GDM1 (cell line): Measurements from ENCODE around the gene NFE2L1.
A peak's percentile ranks its signal among the peaks of the same experiment; 100 is the strongest.
"Not testable (repeated sequence)": the region's sequence is repeated elsewhere in the genome, so short reads cannot be mapped to it uniquely, and the experiment has no call there.

Experiments
- DNase-seq: peaks from one replicate; lab custom pipeline; 2025; lab: John Stamatoyannopoulos, UW

The NFE2L1 gene

DNA sequence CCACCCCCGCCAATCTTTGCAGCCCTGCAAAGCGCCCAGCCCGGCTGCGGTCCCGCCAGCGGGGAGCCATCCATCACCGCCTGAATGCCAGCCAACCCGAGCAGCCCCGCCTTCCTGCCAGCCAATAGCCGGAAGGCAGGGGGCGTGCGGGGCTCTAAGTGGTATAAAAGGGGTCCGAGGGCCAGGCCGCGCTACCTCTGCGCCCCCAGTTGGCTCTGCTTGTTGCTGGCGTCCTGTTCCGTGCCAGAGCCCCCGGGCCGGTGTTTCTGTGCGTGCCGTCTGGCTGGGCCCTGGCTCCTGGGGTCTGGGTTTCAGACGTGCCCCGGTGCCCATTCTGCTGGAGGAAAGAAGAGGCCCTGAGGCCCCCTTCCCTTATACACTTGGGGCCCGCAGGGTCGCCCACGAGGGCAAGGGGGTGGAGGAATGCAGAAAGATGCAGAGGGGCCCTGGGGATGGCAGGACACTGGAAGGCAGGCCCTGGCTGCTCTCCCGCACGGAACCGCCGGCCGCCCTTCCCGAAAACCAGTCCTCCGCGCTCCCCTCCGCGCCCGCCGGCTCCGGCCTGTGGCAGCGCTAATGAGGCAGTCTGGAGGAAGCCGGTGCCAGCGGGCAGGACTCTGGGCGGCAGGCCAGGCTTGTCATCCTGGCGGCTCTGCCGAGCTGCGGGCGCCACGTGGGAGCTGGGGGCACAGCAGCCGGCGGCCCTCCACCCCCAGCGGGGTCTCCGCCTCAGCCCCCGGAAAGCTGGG lies 24.6 kb upstream of the NFE2L1 start:
- DNase-seq = peak; percentile 13

DNA sequence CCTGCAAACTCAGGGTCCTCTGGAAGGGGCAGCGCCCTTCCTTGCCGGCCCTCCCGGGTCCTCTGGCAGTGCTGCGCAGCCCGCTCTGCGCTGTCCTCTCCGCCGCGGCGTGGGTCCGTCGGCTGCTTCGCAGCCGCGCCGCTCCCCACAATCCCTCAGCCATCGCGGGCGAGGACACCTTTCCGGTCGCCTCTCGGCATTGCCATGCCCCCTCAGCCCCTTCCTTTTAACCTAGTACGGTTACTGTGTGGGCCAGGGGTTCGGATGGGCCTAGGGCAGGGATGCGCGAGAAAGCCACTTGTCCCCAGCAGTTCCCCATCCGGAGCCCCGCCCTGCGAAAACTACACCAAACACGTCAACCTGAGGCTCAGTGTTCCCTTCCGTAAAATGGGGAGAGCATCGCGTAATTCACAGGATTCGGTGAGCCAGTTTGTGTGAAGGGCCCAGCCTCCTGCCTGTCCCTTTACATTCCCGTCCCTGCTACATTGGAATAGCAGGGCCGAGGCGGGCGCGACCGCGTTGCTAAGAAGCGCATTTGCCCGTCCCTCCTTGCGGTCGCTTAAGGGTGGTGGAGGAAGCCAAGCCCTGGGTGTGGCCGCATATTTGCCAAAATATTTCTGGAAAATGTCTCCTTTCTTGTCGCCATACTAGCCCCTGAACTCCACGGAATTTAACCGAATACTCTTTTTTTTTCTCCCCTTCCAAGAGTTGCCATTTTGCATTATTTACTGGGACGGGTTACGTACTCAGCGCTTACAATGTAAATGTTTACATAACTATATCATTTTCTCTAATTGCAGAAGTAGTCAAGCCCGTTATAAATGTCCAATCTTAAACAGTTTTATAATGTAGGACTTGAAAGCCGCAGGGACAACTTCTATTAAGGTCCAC lies 23.8 kb upstream of the NFE2L1 start:
- DNase-seq = no peak

DNA sequence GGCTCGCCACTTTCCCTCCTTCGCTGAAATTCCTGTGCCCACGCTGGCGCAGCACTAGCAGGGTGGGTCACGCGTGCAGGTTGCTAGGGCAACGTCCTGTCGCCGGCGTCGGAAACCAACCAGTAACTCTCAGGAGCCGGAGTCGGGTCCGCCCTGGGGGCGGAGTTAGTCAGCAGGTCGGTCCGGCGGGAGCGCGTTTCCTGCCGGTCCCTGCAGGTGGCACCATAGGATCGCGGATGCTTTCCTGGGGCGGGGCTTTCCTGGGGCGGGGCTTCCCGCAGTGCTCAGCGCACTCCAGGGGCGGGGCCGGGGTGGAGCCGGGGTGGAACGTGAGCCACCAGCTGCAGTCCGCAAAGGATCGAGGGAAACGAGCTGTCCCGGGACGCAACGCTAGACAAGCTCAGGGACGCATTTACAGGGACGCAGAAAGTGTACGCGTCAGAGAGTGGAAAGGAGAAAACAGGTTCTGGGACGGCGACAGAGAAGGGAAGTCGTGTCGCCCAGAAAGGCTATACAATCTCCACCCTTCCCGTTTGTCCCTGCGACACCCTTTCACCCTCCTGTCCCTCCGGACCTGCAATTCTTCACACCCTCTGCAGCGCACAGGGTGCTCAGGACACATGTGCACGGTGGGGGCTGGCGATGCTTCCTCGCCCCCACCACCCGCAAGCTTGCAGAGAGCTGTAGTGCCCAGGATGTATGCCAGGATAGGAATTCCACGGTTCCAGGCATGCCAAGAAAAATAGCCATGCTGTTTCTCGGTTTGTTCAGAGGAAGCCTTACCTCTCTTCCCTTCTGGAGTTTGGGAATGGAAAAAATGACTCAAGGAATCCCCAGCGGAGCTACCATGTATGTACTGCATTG lies 22.9 kb upstream of the NFE2L1 start:
- peak; percentile 91 for DNase-seq

DNA sequence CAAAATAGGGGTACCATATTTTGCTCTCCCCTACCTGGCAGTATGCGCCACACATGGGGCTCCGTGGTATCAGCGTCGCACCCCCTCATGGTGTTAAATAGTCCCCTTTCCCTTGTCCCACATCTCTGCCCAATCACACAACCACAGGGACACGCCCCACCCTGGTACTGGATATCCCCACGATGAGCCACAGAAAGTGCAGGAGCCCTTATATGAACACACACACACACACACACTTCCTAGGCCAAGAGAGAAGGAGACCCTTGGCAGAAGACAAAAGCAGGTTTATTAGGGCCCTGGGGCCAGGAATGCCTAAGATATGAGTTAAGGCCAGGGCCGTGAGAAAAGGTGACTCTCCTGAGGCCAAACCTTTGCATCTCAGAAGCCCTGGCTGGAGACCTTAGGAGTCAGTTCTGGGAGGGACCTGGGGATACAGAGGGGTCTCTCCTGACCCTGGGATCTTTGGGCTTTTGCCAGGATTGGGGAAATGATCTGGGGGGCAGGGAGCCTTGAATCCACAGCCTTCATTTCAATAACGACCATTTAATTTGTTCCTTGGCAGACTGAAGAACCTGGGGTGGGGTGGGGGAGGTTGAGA lies 22.2 kb upstream of the NFE2L1 start:
- DNase-seq = no peak

DNA sequence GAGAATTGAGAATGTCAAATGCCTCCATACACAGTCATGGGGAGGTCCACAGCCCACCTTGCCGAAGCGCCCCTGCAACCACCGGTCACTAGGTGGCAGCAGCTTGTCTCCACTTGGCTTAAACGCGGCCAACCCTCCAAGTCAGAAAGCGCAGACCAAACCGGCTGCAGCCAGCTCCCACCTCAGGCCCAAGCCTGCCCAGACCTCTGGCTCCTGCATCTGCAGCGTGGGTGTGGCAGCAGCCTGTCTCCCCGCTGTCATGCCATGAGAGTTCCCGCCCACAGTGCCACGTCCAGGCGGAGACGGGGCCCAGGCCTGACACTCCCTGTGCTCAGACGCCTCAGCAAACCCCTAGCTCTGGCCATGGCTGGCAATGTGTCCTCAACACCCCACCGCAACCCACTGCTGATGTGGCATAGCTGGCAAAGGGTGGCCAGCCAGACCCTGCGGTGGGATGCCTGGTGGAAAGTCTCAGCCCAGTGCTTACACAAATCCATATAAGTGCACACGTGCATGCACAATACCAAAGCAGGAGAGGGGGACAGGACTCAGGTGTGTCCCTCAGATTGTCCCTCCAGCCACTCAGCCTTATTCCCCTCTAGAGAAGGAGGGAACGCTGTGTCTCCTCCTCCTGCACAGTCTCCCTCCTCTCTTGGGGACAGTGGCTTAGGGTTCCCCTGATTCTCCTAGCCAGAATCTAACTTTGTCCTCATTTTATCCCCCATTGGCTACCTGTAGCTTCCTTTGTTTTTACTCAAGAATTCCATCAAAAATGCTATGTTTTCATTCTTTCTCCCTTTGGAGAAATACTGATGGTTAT lies 21.4 kb upstream of the NFE2L1 start:
- DNase-seq = peak; percentile 81

DNA sequence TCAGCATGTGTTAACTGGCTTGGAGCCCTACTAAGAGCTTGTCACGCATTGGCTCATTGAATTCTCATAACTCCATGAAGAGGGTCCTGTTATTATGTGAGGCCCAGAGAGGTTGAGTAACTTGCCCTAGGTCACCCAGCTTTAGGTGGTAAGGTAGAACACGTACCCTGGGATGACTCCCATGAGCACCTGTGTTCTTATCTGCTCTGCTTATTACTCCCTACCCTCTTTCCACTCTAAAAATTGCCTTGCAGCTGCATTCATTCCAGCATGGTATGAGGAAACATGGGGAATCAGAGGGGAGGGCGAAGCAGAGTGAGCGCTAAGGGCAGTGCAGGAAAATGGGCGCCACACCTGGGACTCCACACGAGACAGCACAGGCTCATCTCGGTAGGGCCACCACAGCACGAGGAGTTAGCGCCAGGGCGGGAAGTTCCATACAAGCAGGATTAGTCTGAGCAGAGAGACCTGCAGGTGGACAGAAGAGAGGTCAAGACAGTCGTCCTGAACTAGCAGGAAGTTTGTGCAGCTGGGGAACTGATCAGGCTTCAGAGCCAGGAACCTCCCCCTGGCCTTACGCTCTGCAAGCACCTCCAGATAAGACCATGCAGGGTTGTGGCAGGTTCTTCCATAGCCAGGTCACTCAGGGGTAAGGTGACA lies 20.7 kb upstream of the NFE2L1 start:
- DNase-seq = no peak

DNA sequence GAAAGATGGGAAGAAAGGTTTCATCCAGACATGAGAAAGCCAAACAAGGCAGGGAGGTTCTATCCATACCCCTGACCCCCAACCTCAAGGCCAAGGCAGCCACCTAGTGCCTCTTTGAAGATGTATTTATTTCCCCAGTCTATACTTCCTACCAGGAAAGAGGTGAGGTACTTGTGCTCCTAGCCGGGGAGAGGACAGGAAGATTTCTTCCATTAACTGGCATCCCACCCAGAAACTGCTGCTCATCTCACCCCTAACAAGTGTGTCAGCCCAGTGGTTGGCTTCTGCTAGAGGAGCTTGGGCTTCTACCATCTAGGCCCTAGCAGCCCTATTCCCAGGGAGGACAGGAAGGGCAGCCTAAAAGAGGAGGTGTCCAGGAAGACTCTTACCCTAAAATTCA lies 19.4 kb upstream of the NFE2L1 start:
- DNase-seq = no peak

DNA sequence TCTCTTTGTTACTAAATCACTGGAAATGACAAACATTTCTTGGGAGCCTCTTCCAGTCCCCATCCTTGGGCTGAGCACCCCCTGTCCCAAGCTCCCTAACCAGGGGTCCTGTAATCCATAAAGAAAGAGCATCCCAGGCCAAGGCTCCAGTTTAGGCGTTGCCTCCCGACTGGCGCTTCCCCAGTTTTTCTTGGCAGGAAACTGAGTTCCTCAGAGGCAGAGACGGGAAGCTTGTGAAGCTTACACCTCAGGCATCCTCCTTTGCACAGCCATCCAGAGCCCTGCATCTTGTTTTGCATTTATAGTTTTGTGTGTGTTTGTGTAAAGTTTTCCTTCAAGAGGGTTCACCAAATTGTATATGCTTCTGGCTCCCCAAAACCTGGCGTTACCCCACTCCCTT lies 17.6 kb upstream of the NFE2L1 start:
- DNase-seq = no peak

DNA sequence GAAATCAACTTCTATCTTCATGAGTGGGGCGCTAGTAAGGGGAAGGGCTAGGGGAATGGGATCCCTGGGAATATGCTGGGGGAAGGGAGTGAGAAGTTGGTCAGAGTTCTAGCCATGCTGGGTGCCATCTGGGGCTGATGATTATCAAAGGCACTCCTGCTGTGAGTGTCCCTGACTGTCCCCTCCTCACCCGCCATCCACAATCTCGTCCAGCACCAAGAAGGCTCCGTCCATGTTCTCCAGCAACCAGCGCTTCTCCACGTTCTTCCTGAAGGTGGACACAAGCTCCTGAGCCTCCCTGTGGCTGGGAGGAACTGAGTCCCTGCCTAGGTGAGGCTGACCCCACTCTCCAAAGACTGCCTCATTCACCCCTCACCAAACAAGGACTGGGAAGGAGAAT lies 16.2 kb upstream of the NFE2L1 start:
- DNase-seq = no peak

DNA sequence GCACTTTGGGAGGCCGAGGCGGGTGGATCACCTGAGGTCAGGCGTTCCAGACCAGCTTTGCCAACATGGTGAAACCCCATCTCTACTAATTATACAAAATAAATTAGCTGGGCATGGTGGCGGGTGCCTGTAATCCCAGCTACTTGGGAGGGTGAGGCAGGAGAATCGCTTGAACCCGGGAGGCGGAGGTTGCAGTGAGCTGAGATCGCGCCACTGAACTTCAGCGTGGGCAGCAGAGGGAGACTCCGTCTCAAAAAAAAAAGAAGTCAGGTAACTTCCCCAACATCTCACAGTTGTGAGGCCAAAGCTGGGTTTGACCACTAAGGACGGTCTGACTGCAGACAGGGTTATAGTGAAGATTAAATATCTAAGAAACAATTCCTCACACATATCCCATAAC lies 13.4 kb upstream of the NFE2L1 start:
- DNase-seq = not testable (repeated sequence)

DNA sequence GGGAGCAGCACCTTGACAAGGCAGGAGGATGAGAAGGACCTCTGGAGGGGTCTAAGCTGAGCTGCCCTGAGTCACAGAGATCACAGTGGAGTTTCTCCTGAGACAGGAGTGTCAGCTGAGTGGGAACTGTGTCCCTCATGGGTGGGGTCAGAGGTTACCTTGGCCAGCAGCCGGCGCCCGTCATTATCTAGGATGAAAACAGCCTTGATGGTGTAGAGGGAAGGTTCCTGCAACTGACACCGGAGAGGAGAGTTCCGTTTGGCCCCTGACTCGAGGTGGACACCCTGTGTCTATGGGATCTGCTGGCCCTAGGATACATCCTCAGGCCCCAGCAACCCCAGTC lies 11.5 kb upstream of the NFE2L1 start:
- DNase-seq = no peak

DNA sequence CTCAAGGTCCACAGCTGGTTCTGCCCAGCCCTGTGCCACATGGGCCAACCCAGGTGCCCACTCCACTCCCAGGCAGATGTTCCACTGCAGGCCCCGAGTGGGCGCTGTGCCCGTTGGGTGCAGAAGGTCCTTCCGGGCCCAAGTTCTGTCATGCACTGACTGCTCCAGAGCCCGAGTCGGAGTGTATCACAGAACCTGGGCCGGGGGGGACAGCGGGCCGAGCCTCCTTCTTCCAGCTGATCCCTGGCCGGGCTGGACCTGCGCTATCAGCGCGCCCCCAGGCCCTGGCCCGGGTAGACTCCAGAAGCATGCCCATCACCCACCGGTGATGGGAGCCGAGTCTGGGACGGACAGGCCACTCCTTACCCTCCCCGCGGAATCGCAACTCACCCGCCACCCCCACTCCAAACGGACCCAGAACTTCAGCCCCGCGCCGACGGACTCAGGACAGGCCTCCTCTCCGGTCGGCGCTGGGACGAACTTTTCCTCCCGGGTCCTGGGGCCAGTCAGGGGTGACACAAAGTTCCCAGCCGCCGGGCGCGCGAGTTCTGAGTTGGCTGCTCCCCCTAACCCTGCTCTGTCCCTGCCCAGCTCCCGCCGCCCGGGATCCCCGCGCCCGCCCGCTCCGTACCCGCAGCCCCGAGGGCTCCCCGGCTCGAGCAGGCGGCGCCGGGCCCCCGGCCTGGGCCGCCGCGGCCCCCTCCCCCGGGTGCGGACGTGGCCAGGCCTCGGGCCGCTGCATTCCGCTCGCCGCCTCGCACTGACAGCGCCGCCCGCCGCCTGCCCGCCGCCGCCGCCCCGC lies 10.9 kb upstream of the NFE2L1 start, which contains the start of gene COPZ2:
Gene COPZ2, minus strand, starts transcription at position 762 of the 802 bp plus-strand sequence. Its CDS starts 20 bp downstream, at position 742.
- no peak for DNase-seq

DNA sequence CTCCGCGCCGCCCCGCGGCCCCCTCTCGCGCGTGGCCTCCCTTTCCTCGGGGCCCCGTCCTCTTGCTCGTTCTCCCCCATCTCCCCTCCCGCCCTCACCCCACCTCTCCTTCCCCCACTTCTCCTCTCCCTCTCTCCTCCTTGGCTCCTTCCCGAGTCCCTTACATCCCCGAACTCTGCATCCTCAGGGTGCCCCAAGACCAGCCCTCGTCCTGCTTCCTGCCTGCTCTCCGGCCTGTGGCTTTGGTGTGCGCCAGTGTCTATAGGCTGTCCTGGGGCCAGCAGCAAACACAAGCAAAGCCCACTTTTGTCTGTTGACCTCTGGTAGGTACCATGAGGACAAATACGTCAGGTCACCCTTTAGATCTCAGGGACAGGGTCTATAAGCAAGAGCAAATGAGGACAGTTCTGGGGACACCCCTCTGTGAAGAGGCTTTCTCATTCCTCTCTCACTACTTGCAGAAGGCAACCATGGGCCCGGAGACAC lies 10.3 kb upstream of the NFE2L1 start:
- no peak for DNase-seq

DNA sequence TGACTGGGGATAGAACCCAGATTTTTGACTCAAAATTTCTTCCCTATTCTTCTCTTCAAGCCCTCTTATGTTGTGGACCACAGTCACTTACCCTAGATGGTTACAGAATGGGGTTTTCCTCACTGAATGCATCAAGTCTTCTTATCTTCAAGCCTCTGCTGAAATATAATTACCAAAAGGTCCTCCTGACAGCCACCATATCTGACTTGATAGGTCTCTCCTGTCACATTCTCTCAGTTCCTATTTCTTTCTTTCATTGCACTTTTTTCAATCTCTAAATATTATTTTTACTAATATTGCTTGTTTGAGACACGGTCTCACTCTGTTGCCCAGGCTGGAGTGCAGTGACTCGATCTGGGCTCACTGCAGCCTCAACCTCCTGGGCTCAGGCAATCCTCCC lies 9.5 kb upstream of the NFE2L1 start:
- DNase-seq = no peak

DNA sequence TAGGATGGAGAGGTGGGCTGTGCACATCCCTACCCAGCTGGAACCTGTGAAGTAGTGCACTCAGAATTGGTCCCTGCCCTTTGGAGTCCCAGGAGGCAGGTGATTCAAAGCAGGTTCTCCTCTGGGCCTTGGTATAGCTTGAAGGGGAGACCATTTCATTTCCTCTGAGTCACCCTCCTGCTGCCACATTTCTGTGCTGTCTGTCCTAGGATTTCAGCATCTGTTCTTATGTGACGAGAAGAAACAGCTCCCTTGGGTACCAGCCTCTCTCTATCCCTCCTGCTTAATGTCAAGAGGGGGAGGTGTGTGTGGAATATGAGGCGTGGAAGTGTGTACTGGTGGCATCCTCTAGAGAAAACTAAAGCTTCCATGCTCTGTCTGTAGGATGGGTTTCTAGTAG lies 5.0 kb upstream of the NFE2L1 start:
- DNase-seq = no peak

DNA sequence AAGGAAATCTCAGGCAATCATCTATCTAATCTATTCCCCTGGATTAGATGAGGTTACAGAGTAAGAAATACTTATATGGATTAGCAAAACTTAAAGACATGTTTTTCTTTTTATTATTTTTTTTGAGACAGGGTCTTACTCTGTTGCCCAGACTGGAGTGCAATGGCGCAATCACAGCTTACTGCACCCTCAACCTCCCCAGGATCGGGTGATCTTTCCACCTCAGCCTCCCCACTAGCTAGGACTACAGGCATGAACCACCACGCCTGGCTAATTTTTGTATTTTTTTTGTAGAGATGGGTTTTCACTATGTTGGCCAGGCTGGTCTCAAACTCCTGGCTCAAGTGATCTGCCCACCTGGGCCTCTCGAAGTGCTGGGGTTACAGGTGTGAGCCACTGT lies 3.3 kb upstream of the NFE2L1 start:
- no peak for DNase-seq

DNA sequence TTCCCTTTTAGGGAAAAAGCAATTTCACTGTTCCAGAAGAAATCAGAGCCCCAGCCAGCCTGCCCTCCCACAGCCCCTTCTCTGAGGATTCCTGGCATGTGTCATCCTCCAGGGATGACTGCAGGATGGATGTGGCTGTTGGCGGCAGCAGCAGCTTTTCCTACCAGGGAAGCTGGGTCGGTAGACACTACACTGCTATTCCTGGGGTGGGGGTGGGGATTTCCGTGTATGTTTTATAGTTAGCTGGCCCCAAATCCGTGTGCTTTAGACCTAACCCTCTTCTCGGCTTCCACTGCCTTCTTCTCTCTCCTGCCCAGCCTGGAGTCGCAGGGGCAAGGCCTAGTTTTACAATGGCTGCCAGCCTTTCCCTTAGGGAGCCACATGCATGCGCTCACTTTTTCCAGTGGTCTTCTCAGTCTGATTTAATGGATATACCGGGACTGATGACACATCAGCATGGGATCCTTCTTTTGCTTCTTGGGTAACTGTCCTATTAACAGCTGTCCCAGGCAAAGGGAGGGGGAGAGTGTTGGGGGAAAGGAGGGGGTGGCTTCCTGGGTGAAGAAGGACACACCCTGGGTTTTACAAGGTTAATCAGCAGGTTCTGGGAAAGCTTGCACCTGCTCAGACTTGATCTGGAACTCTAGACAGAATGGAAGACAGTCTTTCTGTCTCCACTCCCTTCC lies 2.7 kb upstream of the NFE2L1 start:
- no peak for DNase-seq

DNA sequence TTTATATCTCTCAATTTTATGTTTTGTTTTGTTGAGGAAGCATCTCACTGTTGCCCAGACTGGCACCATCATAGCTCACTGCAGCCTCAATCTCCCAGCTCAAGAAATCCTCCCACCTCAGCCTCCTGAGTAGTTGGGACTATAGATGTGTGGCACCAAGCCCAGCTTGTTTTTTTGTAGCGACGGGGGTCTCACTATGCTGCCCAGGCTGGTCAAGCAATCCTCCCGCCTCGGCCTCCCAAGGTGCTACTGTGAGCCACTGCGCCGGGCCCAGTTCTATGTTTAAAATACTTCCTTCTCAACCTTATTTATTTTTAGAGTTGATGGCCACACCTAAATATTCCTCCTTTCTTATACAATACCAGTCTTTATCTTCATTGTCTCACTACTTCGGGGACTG lies 1.9 kb upstream of the NFE2L1 start:
- DNase-seq = no peak
